Fibroblast of gingiva (primary cell): Measurements from ENCODE around the gene TMEM82.
A peak's percentile ranks its signal among the peaks of the same experiment; 100 is the strongest.

Experiments
- DNase-seq: peaks from one replicate; pipeline ENCODE4 v3.0.0-alpha.2; 2011; ENCODE audit warnings: low read depth

TMEM82 gene

DNA sequence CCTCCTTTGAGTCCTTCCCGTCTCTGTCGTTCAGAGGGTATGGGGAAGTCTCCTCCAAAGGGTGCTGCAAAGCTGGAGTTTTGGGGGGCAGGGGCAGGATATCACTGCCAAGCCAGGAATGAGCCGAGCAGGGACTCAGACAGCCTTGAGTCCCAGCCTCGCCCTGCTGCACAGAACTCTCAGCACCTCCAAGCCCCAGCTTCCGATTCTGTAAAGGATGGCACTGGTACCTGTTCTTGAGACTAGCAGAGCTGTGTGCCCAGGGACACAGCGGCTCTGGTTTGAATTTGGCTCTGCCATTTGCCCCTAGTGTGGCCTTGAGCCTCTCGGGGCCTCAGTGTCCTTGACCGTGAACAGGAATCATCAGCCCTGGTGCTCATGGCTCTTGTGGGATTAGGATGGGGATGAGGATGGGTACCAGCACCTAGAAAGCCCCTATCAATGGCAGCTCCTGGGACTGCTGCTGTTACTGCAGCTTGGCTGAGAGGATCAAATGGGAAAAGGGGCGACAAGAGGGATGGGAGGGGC lies 14.8 kb downstream of the TMEM82 start:
- no peak for DNase-seq

DNA sequence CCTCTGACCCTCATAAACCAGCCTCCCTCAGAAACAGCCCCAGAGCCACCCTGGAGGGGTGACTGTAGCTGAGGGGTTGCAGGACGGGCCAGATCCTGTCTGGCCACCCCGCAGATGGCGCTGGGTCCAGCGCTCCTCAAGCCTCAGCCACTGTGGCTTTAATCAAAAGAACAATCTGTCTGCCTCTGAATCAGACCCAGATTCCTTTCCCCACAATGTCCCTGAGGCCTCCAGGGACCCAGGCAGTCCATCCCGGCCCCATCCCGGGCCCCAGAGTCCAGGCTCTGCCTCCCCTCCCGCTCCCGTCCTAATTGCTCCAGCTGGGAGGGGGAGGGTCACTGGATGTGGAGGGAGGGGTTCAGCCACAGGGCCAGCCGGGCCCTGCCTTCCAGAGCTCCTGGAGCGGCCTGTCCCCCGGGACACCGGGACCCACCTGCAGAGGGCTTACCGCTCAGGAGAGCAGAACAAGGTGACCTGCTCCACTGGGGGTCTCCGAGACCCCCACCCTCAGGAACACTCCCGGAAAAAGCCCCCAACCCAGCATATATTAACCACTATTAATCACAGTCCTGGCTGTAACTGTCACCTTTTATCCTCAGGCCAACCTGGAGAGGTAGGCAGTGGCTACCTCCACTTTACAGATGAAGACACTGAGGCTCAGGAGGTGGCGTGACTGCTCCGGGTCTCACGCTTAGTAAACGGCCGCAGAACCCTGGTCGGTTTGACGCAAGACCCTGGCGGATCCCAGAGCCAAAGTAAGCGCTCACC lies 15.5 kb downstream of the TMEM82 start:
- DNase-seq: peak; percentile 18

DNA sequence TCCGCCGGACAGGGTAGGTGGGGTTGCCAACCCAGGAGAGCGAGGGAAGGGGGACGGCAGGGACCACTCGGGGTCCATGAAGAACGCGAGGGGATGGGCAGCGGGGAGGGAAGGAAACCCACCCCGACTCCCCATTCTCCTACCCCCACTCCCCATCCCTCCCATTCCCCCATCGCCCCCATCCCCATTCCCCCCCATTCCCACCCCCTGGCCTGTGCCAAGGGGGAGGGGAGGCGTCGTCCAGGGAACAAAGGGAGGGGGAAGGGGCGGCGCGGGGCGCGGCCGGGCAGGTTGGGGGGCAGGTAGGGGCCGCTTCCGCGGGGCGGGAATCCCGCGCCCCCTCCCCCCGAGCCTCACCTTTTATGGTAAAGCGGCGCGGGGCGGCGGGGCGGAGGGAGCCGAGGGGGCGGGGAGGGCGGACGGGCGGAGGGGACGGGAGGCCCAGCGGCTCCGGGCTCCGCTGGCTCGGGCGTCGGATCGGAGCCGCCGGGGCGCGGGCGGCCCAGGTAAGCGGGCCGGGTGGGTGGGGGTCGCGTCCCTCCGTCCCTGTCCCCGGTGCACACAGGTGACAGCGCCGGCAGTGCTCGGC lies 16.1 kb downstream of the TMEM82 start, which contains the start of gene FBLIM1:
Gene FBLIM1 (plus strand): TSS at position 453 of the 589 bp plus-strand sequence. CDS start 6,189 bp downstream, outside the sequence.
- DNase-seq: no peak

DNA sequence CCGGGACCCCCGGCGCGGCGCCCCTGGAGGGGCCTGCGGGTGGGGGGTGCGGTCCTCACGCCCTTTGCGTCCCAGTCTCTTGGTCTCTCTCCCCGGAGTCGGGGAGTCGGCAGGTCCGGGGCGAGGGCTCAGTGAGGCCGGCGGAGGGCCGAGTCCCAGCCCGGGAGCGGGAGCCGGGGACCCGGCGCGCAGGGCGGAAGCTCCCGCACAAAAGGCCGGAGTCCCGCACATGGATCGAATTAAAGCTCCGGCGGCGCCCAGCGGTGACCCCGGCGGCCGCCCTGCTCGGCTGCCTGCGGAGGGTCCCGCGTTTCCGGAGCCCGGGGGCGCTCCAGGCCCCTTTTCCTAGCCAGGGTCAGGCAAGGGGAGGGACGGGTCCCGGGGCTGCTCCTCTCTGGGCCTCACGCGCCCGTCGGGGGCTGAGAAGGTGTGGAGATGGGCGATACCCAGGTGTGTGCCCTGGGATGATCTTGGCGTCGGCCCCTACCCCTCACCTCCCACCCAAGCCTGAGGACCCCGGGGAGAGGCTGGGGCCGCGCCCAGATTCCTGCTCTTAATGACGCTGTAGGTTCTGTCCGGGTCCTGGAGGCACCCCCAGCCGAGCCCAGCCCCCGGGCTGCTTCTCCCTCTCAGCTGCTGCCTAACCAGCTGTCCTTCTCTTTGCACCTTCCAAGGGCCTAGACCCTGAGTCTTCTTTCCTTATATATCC lies 16.8 kb downstream of the TMEM82 start:
- DNase-seq: peak; percentile 26

DNA sequence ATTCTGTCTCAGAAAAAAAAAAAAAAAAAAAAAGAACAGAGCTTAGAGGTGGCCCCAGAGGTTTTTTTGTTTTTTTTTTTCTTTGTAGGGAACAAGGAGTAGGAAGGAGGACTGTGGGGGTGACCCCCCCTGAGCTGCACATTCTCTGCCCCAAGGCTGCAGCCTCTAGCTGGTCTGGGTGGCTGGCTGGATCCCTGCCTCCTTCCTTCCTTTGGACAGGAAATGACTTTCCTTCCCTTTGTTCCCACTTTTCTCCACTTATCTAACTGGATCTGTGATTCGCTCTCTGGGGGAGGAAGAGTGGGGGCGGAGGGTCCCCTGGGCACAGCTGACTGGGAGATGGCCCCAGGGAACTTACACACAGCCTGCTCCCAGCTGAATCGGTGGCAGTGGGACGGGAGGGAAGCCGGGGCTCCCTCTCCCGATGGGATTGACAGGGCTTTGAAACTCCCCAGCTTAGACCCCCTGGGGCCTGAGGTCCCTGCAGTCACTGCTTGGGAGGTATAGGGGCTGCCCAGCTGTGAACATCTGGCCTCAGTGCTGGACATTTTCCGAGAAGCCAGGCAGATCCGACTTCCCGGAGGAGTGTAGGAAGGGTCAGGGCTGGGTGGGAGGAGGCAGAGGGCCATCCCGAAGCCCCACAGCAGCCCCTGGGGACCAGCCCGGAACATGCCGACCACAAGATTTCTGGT lies 18.4 kb downstream of the TMEM82 start:
- peak; percentile 78 for DNase-seq

DNA sequence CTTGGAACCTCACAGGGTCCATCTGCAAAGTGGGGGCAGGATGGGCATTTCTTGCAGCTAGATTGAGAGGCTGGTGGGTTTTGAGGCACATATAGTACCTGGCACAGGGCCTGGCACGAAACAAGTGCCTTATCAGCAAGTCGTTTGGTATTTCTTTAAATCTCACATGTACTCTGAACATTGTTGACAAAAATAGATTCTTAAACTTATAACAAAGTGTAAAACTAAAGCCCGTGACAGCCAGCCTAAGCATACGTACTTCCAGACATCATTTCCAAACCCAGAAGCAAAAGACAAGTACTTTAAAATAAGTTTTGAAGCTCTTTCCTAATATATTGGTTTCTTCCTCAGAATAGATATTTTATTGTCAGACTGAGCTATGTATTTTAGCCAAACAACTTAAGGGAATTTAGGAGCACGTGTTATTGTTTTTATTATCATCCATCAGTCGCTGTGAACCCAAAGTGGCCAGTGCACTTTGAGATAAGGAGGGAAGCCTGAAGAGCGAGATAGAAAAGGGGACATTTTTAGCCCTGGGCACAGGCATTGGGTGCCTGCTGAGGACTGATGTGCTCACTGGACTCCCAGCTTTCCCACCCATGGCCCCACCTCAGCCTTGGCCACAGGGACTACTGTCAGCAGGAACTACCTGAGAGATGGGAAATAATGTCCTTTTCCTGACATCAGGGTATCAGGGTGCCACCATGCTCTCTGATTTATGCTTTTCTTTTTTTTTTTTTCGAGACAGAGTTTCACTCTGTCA lies 19.2 kb downstream of the TMEM82 start:
- DNase-seq: no peak

DNA sequence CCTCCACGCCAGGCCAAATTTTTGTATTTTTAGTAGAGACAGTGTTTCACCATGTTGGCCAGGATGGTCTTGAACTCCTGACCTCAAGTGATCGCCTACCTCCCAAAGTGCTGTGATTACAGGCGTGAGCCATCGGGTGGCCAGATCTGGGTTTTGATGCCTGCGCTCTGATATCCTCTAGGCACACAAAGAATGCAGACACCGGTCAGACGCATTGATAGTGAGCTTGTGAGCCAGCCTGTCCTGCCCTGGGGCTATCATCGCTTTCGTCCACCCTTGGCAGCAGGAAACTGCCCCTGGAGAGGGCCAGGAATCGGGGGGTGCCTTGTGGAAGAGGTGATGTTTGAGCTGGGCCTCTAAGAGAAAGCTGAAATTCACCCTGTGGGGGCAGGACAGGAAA lies 20.2 kb downstream of the TMEM82 start:
- DNase-seq: no peak

DNA sequence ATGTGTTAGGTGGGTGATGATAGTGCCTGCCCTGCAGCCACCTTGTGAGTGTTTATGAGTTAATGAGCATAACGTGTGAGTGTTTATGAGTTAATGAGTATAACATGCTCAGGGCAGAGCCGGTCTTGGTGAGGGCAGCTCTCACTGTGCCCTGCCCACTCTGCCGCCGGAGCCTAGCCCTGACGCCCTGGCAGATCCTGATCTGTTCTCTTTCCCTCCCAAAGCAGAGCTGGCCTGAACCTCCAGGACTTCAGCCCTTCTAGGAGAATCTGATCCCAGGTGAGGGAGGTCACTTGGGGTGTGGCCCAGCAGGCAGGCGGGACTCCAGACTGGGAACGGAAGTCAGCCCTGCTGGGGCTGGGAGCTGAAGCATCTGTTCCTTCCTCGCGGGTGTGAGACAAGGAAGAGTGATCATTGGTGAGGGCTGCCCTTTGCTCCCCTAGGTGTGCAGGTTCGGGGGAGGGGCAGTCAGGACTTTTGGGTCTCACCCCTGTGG lies 22.0 kb downstream of the TMEM82 start:
- DNase-seq: no peak

DNA sequence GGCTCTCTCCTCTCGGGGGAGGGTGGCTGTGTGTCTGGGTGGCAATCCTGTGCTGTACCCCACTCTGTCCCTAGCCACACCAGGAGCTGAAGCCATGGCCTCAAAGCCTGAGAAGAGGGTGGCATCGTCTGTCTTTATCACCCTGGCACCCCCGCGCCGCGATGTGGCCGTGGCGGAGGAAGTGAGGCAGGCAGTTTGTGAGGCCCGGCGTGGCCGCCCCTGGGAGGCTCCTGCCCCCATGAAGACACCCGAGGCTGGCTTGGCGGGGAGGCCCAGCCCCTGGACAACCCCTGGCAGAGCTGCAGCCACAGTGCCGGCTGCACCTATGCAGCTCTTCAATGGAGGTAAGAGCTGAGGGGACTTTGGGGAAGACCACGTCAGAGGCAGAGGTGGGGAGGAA lies 22.6 kb downstream of the TMEM82 start:
- no peak for DNase-seq

DNA sequence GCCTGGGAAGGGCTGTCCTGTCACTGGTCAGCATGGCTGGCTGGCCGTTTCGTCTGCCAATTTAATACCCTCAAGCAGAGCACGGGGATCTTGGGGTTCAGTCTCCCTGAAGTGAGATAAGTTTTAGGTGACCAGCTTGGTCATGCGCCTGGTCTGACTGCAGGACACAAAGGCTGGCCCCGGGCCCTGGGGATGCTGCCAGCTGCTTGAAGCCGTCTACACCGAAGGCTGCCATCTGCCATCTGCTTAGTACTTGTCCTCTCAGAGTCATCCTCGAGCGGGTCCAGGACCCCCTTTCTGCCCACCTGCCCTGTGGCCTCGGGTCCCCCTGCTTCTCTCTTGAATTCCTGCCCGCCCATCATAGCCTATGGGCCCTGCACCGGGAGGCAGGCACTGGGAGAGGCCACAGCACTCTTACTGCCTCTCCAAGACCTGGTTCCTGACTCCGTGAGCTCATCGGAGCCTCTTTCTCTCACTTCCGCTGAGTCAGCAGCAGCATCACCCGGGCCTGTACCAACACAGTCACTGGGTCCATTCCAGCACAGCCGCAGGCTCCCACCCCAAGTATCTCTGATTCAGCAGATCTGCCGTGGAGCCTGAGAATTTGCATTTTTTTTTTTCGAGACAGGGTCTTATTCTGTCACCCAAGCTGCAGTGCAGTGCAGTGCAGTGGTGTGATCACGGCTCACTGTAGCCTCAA lies 23.3 kb downstream of the TMEM82 start:
- peak; percentile 68 for DNase-seq

DNA sequence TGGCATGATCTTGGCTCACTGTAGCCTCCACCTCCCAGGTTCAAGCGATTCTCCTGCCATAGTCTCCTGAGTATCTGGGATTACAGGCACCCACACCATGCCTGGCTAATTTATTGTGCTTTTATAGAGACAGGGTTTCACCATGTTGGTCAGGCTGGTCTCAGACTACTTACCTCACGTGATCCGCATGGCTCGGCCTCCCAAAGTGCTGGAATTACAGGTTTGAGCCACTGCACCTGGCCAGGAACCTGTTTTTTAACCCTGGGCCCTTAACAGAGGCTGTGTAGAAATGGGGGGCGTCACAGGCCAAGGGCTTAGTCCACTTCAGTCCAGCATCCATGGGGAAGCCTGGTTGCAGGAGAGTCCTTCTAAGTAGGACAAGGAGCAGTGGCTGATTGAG lies 25.6 kb downstream of the TMEM82 start:
- no peak for DNase-seq

DNA sequence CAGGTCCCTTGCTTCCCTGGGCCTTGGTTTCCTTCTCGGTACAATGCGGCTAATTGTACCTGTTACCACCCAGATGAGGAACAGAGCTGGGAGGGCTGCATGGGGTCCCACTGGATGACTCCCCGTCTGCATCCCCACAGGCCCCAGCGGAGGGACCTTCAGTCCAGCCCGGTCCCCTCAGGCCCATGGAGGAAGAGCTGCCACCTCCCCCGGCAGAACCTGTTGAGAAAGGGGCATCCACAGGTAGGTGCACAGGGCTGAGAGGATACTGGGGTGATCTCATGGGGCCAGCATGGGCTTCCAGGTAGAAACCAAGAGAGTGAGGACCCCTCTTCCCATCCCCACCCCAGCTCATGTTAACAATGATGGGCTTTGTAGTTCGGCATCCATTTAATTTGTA lies 26.1 kb downstream of the TMEM82 start:
- no peak for DNase-seq

DNA sequence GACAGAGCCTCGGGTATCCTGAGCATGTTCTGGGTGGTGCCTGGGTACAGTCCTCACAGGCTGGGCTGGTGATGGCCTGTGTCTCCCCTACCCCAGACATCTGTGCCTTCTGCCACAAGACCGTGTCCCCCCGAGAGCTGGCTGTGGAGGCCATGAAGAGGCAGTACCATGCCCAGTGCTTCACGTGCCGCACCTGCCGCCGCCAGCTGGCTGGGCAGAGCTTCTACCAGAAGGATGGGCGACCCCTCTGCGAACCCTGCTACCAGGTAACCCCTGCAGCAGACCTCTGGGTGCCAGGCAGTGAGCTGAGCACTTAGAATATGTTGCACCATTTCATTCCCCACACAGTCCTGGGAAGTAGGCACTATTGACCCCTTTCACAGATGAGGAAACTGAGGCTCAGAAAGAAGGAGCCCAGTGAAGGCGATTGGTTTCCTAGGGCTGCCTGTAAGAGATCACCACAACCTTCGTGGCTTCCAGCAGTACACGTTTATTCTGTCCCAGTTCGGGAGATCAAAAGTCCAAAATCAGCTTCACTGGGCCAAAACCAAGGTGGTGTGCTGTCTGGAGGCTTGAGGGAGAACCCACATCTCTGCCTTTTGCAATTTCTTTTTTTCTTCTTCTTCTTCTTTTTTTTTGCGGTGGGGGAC lies 28.1 kb downstream of the TMEM82 start:
- DNase-seq: no peak

DNA sequence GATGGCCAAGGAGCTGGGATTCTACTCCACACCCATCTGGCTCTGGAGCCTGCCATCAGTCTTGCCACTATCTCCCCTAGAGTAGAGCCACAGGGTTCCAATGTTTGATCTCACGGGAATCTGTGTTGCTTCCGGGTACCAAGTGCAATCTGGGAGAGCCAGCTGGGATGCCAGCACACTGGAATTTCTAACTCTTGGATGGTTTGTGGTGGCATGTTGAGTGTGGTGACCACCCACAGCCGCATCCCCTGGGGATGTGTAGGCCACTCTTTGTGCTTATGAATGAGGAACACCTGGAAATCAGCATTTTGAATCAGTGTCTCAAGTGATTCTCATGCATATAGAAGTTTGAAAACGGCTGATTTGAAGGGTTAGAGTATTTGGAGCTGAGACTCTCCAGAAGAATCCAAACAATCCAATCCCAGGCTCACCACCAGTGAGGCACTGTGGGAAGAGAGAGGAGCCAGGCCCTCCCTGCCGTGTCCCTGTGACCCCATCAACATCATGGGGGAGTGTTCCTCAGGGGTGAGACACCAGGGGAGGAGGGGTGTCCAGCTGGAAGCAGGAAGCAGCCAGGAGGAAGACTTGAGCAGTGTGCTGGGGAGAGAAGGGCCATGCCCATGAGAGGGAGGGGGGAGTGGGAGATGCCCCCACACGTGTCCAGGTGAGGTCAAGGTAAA lies 29.7 kb downstream of the TMEM82 start:
- DNase-seq: no peak

DNA sequence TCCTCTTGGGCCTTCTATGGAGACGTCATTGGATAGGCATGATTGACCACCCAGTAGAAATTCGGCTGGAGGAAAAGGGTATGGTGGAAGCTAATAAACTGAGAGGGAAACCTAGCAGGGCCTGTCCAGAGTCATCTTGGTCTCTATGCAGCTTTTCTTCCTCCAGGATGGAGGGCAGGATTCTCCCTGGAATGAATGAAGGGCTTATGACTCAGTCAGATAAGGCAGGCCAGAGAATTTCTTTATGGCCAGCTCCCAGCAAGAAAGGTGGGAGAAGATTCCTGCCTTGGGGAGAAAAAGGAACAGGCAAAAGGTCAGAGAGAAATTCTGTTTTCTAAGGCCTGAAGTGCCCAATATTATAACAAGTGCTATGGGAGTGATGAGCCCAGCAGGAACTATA lies 33.4 kb downstream of the TMEM82 start:
- no peak for DNase-seq

DNA sequence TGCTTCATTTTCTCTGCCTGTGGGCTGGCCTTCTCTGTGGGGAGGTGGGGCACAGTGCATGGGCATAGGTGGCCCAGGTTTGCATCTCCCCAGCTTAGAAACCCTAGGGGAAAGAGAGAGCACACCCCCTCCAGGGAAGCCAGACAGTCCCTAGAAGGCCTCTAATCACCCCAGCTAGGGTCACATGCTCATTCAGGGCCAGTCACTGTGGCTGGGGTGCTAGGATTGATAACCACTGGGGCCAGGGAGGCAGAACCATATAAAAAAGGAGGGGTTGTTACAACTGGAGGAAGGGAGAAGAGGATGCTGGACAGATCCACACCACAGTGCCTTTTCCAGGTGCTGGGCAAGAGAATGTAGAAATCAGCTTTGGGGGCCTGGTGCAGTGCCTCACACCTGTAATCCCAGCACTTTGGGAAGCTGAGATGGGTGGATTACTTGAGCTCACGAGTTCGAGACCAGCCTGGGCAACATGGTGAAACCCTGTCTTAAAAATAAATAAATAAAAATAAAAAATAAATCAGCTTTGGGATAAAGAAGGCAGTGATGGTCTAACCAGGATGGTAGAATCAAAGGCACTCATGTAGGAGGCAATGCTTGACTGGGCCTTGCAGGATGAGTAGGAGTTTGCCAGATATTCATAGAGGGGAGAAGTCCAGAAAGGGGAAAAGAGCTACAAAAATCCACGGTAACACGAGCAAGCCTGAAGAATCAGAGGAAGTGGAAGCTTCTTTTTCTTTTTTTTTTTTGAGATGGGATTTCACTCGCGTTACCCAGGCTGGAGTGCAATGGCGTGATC lies 35.8 kb downstream of the TMEM82 start:
- no peak for DNase-seq

DNA sequence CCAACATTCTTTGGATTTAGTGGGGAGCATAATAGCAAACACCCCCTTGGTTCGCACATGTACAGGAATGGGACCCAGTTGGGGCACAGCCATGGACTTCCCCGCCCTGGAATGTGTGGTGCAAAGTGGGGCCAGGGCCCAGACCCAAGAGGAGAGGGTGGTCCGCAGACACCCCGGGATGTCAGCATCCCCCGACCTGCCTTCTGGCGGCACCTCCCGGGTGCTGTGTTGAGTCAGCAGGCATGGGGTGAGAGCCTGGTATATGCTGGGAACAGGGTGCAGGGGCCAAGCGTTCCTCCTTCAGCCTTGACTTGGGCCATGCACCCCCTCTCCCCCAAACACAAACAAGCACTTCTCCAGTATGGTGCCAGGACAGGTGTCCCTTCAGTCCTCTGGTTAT lies 43.4 kb downstream of the TMEM82 start:
- DNase-seq: no peak

DNA sequence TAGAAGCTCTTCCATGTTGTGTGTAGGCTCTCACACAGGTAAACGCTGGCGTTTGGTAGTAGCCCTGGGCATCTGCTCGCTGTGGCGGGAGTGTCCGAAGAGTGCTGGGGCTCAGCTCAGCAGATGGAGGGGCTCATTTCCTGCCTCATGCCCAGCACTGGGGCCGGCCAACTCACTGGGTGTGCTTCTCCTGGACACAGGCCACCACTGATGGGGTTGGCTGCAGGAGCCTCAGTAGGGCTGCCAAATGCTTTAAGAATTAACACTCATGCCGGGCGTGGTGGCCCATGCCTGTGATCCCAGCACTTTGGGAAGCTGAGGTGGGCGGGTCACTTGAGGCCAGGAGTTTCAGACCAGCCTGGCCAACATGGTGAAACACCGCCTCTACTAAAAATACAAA lies 44.3 kb downstream of the TMEM82 start:
- DNase-seq: no peak
